H9 (cell line): Measurements from ENCODE around the gene CACNA2D3. TPM values are rescaled to one million over a fixed set of nuclear protein-coding genes. Genes with fewer than 3 reads are reported as not detected.

Experiments used
- DNase-seq: peaks from one replicate; pipeline ENCODE4 v3.0.0-alpha.2; 2017
- H2AFZ ChIP-seq: one replicate; pipeline ENCODE4 v1.6.1; 2013; ENCODE audit warnings: mild to moderate bottlenecking, low read length, control low read depth, moderate library complexity
- H2AK5ac ChIP-seq: 2 replicates; pipeline ENCODE4 v1.6.1; 2013; ENCODE audit warnings: low read length, control low read depth, mixed read lengths; ENCODE audit not compliant: insufficient read length
- H2BK120ac ChIP-seq: one replicate; pipeline ENCODE4 v1.6.1; 2013; ENCODE audit warnings: low read depth, mild to moderate bottlenecking, low read length, control low read depth, inconsistent platforms; ENCODE audit not compliant: poor library complexity, severe bottlenecking
- H2BK12ac ChIP-seq: 2 replicates; pipeline ENCODE4 v1.6.1; 2013; ENCODE audit warnings: low read length, control low read depth, mixed read lengths, low read depth; ENCODE audit not compliant: insufficient read length
- H2BK15ac ChIP-seq: 2 replicates; pipeline ENCODE4 v1.6.1; 2013; ENCODE audit warnings: low read depth, low read length, control low read depth
- H2BK20ac ChIP-seq: one replicate; pipeline ENCODE4 v1.6.1; 2013; ENCODE audit warnings: low read depth, mild to moderate bottlenecking, low read length, control low read depth, inconsistent platforms; ENCODE audit not compliant: poor library complexity, severe bottlenecking
- H2BK5ac ChIP-seq: 2 replicates; pipeline ENCODE4 v1.6.1; 2013; ENCODE audit warnings: low read length, control low read depth, mixed read lengths; ENCODE audit not compliant: insufficient read length
- H3K14ac ChIP-seq: 2 replicates; pipeline ENCODE4 v1.6.1; 2013; ENCODE audit warnings: low read length, control low read depth; ENCODE audit not compliant: insufficient read depth
- H3K18ac ChIP-seq: 2 replicates; pipeline ENCODE4 v1.6.1; 2013; ENCODE audit warnings: low read depth, mild to moderate bottlenecking, mixed read lengths, low read length, control low read depth; ENCODE audit not compliant: insufficient read length
- H3K23ac ChIP-seq: 2 replicates; pipeline ENCODE4 v1.6.1; 2013; ENCODE audit warnings: low read length, control low read depth, mixed read lengths, low read depth; ENCODE audit not compliant: insufficient read length
- H3K23me2 ChIP-seq: 2 replicates; pipeline ENCODE4 v1.6.1; 2013; ENCODE audit warnings: low read depth, mild to moderate bottlenecking, mixed read lengths, low read length, control low read depth; ENCODE audit not compliant: insufficient read length, poor library complexity, severe bottlenecking
- H3K27ac ChIP-seq: 2 replicates; pipeline ENCODE4 v1.5.1; 2013; ENCODE audit warnings: low read length, control low read depth, mixed read lengths, low read depth; ENCODE audit not compliant: insufficient read length
- H3K27me3 ChIP-seq: 2 replicates; pipeline ENCODE4 v1.6.1; 2013; ENCODE audit warnings: low read length, control low read depth, inconsistent platforms; ENCODE audit not compliant: insufficient read depth
- H3K4ac ChIP-seq: 2 replicates; pipeline ENCODE4 v1.6.1; 2013; ENCODE audit warnings: low read depth, mild to moderate bottlenecking, control low read depth, inconsistent platforms, low read length, moderate library complexity
- H3K4me1 ChIP-seq: 2 replicates; pipeline ENCODE4 v1.6.1; 2013; ENCODE audit warnings: low read length, control low read depth, inconsistent platforms; ENCODE audit not compliant: insufficient read depth
- H3K4me2 ChIP-seq: 2 replicates; pipeline ENCODE4 v1.6.1; 2013; ENCODE audit warnings: low read length, control low read depth, mixed read lengths; ENCODE audit not compliant: insufficient read length, insufficient read depth
- H3K56ac ChIP-seq: 2 replicates; pipeline ENCODE4 v1.6.1; 2013; ENCODE audit warnings: low read depth, mild to moderate bottlenecking, mixed read lengths, low read length, control low read depth; ENCODE audit not compliant: insufficient read length
- H3K79me1 ChIP-seq: 2 replicates; pipeline ENCODE4 v1.6.1; 2013; ENCODE audit warnings: low read depth, mild to moderate bottlenecking, moderate library complexity, low read length, control low read depth, inconsistent platforms; ENCODE audit not compliant: insufficient read depth, poor library complexity, severe bottlenecking
- H3K79me2 ChIP-seq: 2 replicates; pipeline ENCODE4 v1.6.1; 2013; ENCODE audit warnings: low read length, control low read depth, inconsistent platforms; ENCODE audit not compliant: insufficient read depth
- H3K9ac ChIP-seq: 2 replicates; pipeline ENCODE4 v1.6.1; 2013; ENCODE audit warnings: low read length, control low read depth, mixed read lengths; ENCODE audit not compliant: insufficient read length; ENCODE audit errors: extremely low read depth
- H3K9me3 ChIP-seq: one replicate; pipeline ENCODE4 v1.6.1; 2013; ENCODE audit warnings: low read depth, low read length, inconsistent platforms; ENCODE audit not compliant: control insufficient read depth
- H3T11ph ChIP-seq: one replicate; pipeline ENCODE4 v1.6.1; 2013; ENCODE audit warnings: mild to moderate bottlenecking, low read length, control low read depth, inconsistent platforms
- H4K20me1 ChIP-seq: one replicate; pipeline ENCODE4 v1.6.1; 2013; ENCODE audit not compliant: control insufficient read depth, insufficient read length, insufficient read depth
- H4K5ac ChIP-seq: 2 replicates; pipeline ENCODE4 v1.6.1; 2013; ENCODE audit warnings: low read depth, mild to moderate bottlenecking, mixed read lengths, low read length, control low read depth; ENCODE audit not compliant: insufficient read length
- H4K8ac ChIP-seq: replicated peaks from 2 replicates; pipeline ENCODE4 v1.6.1; 2013; ENCODE audit warnings: low read length, control low read depth, mixed read lengths, low read depth; ENCODE audit not compliant: insufficient read length
- H4K91ac ChIP-seq: 2 replicates; pipeline ENCODE4 v1.6.1; 2013; ENCODE audit warnings: low read depth, mild to moderate bottlenecking, moderate library complexity, mixed read lengths, low read length, control low read depth; ENCODE audit not compliant: insufficient read length
- H3K27ac Mint-ChIP-seq, 3 experiments: 2 replicates in 2 of 3; 3 replicates in 1 of 3; pipeline ENCODE4 v1.8.0; 2020 to 2021; ENCODE audit warnings: mixed read lengths in 3 of 3, mild to moderate bottlenecking in 1 of 3, moderate library complexity in 1 of 3
- H3K27me3 Mint-ChIP-seq: 2 replicates; pipeline ENCODE4 v1.8.0; 2021; ENCODE audit warnings: low read depth, mild to moderate bottlenecking, moderate library complexity, mixed read lengths
- H3K36me3 Mint-ChIP-seq, 3 experiments: 2 replicates in 2 of 3; 3 replicates in 1 of 3; pipeline ENCODE4 v1.8.0; 2020 to 2021; ENCODE audit warnings: low read depth in 3 of 3, mixed read lengths in 3 of 3; ENCODE audit not compliant: insufficient read depth in 1 of 3
- H3K4me1 Mint-ChIP-seq, 2 experiments: 2 replicates each; pipeline ENCODE4 v1.8.0; 2020; ENCODE audit warnings: mixed read lengths in 2 of 2
- H3K4me3 Mint-ChIP-seq, 2 experiments: 2 replicates in 1 of 2; 3 replicates in 1 of 2; pipeline ENCODE4 v1.8.0; 2020 to 2021; ENCODE audit warnings: mild to moderate bottlenecking in 2 of 2, mixed read lengths in 2 of 2, moderate library complexity in 1 of 2
- H3K9me3 Mint-ChIP-seq, 2 experiments: 2 replicates in 1 of 2; 3 replicates in 1 of 2; pipeline ENCODE4 v1.8.0; 2020; ENCODE audit warnings: mild to moderate bottlenecking in 2 of 2, mixed read lengths in 2 of 2, moderate library complexity in 1 of 2
- WGBS: extraction: QIAGEN DNeasy Blood & Tissue Kit; methylation state at CpG from one replicate; pipeline ENCODE4 v1.1.7; 2013; ENCODE audit warnings: missing lambda C conversion rate, low lambda C conversion rate, mixed read lengths; ENCODE audit not compliant: insufficient read length; ENCODE audit errors: extremely low coverage; 5-methylcytosine and 5-hydroxymethylcytosine counted together
- total RNA-seq: library from RNA; stranded (reverse); gene quantifications from 2 replicates; pipeline ENCODE4 v1.2.1, GENCODE V29; 2021
- TF ChIP-seq, protein P1 (sequence below): fragments of 200-600 bp; sonication (generic); conservative IDR thresholded peaks from 3 replicates; pipeline ENCODE4 v1.8.0; 2021; ENCODE audit warnings: antibody characterized with exemption, mild to moderate bottlenecking

CACNA2D3 gene
- total RNA-seq, 1 experiment from 2014 or later = 3.2 TPM

DNA sequence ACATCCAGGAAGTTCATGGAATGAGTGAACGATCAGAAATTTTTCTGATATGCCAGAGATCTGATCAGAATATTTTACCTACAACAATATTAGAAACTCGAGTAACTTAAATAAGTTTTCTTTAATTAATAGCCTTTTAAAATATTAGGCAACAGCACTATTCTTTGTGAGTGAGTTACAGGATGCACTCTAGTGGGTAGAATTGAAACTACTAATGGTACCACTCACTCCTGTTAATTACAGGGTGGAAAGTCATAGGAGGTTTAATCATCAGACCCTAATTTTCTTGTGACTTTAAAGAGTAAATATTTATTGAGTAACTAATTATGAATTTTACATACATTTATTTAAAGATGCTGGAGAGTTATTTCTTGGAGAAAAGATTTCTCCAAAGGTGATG lies 217.3 kb downstream of the CACNA2D3 start:
- Histone ChIP-seq H3K27ac (no peak overlapping the region), H3K4ac (no peak overlapping the region), H3K18ac (no peak overlapping the region), H2AFZ (no peak overlapping the region), H3K14ac (no peak overlapping the region), H3K23me2 (no peaks in the 10 kb centered on the region), H3K27me3 (no peaks in the 10 kb centered on the region), H2BK5ac (no peak overlapping the region), H4K8ac (no peak overlapping the region), H4K5ac (no peak overlapping the region), H3K9ac (no peak overlapping the region), H2BK15ac (no peak overlapping the region), H2BK12ac (no peak overlapping the region), H2AK5ac (no peak overlapping the region), H4K20me1 (no peaks in the 10 kb centered on the region), H3K79me2 (no peaks in the 10 kb centered on the region), H3K4me1 (peaks cover 4% of the 10 kb centered on the region; the same call in 1 of the 2 replicates), H3T11ph (no peak overlapping the region), H3K56ac (no peak overlapping the region), H2BK120ac (no peak overlapping the region), H3K79me1 (no peaks in the 10 kb centered on the region), H4K91ac (no peak overlapping the region), H3K4me2 (no peak overlapping the region), H3K23ac (no peak overlapping the region), H3K9me3 (no peaks in the 10 kb centered on the region), H2BK20ac (no peak overlapping the region)
- Mint-ChIP-seq H3K4me3 (no peak overlapping the region), H3K27ac (no peak overlapping the region), H3K4me1 (peaks cover 13% of the 10 kb centered on the region in 2 experiments), H3K9me3 (no peaks in the 10 kb centered on the region), H3K27me3 (peaks cover 2% of the 10 kb centered on the region), H3K36me3 (no peaks in the 10 kb centered on the region)
- TF ChIP-seq, protein P1, sequence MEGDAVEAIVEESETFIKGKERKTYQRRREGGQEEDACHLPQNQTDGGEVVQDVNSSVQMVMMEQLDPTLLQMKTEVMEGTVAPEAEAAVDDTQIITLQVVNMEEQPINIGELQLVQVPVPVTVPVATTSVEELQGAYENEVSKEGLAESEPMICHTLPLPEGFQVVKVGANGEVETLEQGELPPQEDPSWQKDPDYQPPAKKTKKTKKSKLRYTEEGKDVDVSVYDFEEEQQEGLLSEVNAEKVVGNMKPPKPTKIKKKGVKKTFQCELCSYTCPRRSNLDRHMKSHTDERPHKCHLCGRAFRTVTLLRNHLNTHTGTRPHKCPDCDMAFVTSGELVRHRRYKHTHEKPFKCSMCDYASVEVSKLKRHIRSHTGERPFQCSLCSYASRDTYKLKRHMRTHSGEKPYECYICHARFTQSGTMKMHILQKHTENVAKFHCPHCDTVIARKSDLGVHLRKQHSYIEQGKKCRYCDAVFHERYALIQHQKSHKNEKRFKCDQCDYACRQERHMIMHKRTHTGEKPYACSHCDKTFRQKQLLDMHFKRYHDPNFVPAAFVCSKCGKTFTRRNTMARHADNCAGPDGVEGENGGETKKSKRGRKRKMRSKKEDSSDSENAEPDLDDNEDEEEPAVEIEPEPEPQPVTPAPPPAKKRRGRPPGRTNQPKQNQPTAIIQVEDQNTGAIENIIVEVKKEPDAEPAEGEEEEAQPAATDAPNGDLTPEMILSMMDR = no peak; the same call in 2 of the 3 replicates
- DNase-seq = no peak
- WGBS = no CpG with 5 or more reads among the region's 2 CpGs
